ENCODE measurements around the gene TBC1D17. TPM values are rescaled to one million over a fixed set of nuclear protein-coding genes. Genes with fewer than 3 reads are reported as not detected.
A peak's percentile ranks its signal among the peaks of the same experiment; 100 is the strongest.

The TBC1D17 gene
- total RNA-seq, 1 donor from 2014 or later = 2.1 TPM

DNA sequence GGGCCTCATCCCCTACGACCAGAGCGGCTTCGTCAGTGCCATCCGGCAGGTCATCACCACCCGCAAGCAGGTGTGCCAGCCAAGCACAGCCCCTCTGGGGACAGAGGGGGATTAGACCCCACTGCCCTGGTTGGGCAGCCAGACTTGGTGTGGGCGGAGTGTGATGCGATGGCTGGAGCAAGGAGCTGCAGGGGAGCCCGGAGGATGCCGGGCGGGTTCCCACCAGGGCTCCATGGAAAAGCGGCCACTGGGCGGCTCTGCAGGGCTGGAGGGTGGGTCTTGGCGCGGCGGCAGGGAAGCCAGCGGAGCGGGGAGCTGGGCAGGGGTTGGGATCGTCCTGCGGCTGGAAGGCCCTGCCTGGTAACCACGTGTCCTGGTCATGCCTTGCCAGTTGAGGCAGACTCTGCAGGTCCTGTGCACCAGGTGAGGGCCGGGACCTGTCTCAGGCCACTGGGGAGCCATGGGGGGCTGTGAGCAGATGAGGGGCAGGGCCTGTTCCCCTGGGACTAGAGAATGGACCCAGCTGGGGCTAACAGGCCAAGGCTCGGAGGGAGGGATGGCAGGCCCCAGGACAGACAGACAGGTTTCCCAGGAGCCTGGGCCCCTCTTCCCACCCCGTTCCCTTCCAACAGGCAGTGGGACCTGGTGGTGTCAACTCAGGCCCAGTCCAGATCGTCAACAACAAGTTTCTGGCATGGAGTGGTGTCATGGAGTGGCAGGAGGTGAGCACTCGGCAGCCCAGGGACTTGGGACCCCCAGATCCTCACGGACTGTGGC is 20.3 kb upstream of the TBC1D17 start:
- FAIRE-seq (no peak), DNase-seq (ENCODE audit: low read depth) (no peak)
- Histone ChIP-seq H3K27me3 (ENCODE audit: control insufficient read depth, insufficient read depth, low read length) (no peaks in the 10 kb centered on the region), H3K36me3 (ENCODE audit: control insufficient read depth, insufficient read depth, low read length) (peaks cover 21% of the 10 kb centered on the region), H3K4me3 (ENCODE audit: low read depth, low read length) (no peak overlapping the region)
- TF ChIP-seq, protein P1, sequence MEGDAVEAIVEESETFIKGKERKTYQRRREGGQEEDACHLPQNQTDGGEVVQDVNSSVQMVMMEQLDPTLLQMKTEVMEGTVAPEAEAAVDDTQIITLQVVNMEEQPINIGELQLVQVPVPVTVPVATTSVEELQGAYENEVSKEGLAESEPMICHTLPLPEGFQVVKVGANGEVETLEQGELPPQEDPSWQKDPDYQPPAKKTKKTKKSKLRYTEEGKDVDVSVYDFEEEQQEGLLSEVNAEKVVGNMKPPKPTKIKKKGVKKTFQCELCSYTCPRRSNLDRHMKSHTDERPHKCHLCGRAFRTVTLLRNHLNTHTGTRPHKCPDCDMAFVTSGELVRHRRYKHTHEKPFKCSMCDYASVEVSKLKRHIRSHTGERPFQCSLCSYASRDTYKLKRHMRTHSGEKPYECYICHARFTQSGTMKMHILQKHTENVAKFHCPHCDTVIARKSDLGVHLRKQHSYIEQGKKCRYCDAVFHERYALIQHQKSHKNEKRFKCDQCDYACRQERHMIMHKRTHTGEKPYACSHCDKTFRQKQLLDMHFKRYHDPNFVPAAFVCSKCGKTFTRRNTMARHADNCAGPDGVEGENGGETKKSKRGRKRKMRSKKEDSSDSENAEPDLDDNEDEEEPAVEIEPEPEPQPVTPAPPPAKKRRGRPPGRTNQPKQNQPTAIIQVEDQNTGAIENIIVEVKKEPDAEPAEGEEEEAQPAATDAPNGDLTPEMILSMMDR (IDR thresholded peaks at IDR 0.05; ENCODE audit: insufficient read depth, low read length, severe bottlenecking) = no peak

DNA sequence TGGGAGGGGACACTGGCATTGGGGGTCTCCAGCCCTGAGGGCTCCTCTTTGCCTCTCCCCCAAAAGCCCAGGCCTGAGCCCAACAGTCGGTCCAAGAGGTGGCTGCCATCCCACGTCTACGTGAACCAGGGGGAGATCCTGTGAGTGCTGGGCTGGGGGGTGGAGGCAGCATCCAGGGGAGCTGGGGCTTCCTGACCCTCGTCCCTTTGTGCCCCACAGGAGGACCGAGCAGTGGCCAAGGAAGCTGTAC is 19.7 kb upstream of the TBC1D17 start:
- peak; percentile 23 for FAIRE-seq
- Histone ChIP-seq H3K36me3 (ENCODE audit: control insufficient read depth, insufficient read depth, low read length) (peaks cover 23% of the 10 kb centered on the region), H3K4me3 (ENCODE audit: low read depth, low read length) (no peak overlapping the region), H3K27me3 (ENCODE audit: control insufficient read depth, insufficient read depth, low read length) (no peaks in the 10 kb centered on the region)
- DNase-seq (ENCODE audit: low read depth) = no peak
- TF ChIP-seq, protein P1 (IDR thresholded peaks at IDR 0.05; ENCODE audit: insufficient read depth, low read length, severe bottlenecking) = no peak

DNA sequence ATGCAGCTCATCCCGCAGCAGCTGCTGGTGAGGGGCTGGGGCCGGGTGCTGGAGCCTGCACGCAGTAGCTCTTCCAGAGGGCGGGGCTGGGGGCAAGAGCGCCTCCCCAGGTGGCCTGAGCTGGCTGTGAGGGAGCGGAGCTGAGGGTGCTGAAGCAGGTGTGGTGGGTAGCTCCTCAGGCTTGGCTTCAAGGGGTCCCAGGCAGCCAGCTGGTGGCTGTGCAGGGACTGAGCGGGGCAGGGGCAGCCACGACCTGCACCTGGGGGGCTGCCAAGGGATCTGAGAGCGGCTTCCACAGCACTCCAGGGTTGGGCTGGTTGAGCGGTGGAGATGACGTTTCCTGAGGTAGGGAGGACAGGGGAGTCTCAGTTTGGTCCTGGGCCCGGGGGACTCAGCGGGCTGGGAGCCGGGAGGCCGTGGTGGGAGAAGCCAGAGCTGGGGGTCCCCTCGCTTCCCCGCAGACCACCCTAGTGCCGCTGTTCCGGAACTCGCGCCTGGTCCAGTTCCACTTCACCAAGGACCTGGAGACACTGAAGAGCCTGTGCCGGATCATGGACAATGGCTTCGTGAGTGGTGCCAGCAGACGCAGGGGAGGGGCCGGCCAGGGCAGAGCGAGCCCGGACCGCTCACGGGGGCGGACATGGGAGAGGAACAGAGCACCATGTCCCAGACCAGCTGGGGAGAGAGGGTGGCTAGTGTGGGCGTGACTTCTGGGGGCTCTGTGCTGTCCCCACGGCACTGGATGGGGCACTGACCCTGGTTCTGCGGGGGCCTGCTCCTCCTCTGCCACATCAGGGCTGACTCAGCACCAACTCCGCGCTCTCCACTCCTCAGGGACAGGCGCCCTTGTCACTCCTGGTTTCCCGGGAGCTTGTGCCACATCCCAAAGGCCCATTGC is 19.2 kb upstream of the TBC1D17 start:
- DNase-seq (ENCODE audit: low read depth) (no peak), FAIRE-seq (no peak)
- Histone ChIP-seq H3K4me3 (ENCODE audit: low read depth, low read length) (no peak overlapping the region), H3K36me3 (ENCODE audit: control insufficient read depth, insufficient read depth, low read length) (peaks cover 24% of the 10 kb centered on the region), H3K27me3 (ENCODE audit: control insufficient read depth, insufficient read depth, low read length) (no peaks in the 10 kb centered on the region)
- TF ChIP-seq, protein P1 (IDR thresholded peaks at IDR 0.05; ENCODE audit: insufficient read depth, low read length, severe bottlenecking) = no peak

DNA sequence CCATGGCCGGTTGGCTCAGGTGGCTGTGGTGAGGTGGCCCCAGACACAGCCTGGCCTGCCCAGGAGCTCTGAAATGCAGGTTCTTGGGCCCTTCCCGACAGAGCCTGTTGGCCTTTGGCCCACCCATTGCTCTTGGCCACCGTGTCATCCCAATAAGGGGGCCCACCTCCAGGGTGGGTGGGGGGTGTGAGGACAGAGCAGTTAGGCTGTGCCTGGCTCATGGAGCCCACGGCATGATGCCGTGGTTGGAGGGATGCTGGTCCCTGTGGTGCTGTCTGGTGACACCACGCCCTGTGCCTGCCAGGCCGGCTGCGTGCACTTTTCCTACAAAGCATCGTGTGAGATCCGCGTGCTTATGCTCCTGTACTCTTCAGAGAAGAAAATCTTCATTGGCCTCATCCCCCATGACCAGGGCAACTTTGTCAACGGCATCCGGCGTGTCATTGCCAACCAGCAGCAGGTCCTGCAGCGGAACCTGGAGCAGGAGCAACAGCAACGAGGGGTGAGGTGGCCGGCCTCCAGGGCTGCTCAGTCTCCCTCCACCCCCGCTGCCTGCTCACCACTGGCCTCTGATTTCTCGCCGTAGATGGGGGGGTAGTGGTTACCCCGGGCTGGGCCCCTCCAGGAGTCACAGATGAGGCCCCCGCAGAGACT is 17.7 kb upstream of the TBC1D17 start:
- FAIRE-seq = no peak
- peaks cover 31% of the 10 kb centered on the region for H3K36me3 ChIP-seq (ENCODE audit: control insufficient read depth, insufficient read depth, low read length)

DNA sequence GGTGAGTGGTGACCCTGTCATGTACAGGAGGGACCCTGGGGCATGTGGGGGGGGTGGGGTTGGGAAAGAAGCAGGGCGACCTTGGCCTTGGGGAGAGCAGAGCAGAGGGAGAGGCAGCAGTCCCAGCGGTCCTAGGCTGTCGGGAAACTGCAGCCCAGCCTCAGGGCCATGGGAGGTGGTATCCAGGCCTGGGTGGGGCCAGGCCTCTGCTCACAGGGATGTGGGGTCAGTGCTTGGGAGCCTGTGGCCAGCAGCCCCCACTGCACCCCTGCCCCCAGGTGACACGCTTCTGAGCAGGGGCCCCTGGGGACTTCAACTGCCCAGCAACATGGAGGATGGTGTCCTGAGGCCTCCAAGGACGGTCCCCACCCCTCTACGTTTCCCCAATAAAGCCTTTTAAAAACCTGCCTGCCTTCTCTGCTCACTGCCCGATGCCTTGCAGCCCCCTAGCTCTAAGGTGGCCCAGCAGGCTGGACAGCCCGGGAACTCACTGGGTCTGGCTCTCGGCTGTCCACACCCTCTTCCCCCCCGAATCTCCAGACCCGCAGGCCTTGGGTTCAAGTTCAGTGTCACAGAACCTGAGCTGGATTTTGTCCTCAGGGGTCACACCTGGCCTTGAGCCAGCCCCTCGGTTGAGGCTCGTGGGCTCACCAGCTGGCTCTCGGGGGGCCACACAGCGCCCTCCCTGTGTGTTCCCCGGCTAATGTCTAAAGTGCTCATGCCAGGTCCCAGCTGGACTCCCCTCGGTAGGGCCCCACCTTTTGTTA is 17.0 kb upstream of the TBC1D17 start:
- Histone ChIP-seq H3K36me3 (ENCODE audit: control insufficient read depth, insufficient read depth, low read length) (peaks cover 30% of the 10 kb centered on the region), H3K27me3 (ENCODE audit: control insufficient read depth, insufficient read depth, low read length) (no peaks in the 10 kb centered on the region), H3K4me3 (ENCODE audit: low read depth, low read length) (no peak overlapping the region)
- DNase-seq (ENCODE audit: low read depth) (no peak), FAIRE-seq (no peak)
- TF ChIP-seq, protein P1 (IDR thresholded peaks at IDR 0.05; ENCODE audit: insufficient read depth, low read length, severe bottlenecking) = no peak

More for the DNA sequence above, 17.7 kb upstream of the TBC1D17 start:
- no peaks in the 10 kb centered on the region for H3K27me3 ChIP-seq (ENCODE audit: control insufficient read depth, insufficient read depth, low read length)
- no peak overlapping the region for H3K4me3 ChIP-seq (ENCODE audit: low read depth, low read length)
- DNase-seq (ENCODE audit: low read depth) = no peak
- TF ChIP-seq, protein P1 (IDR thresholded peaks at IDR 0.05; ENCODE audit: insufficient read depth, low read length, severe bottlenecking) = no peak
